Gastrocnemius medialis (tissue), 4 donors: Measurements from ENCODE around the gene DOK5. TPM values are rescaled to one million over a fixed set of nuclear protein-coding genes. Genes with fewer than 3 reads are reported as not detected.

Experiments
- ATAC-seq, 2 donors: fragments of 150-250 bp; one replicate each; pipeline ENCODE4 v1.9.1; 2016
- DNase-seq, 2 donors: peaks; one replicate each; pipeline ENCODE4 v3.0.0-alpha.2; 2019
- H3K27ac ChIP-seq, 4 donors: fragments of 200-600 bp; sonication (generic); 1 replicate in 1 of 4; 2 replicates in 3 of 4; pipeline ENCODE4 v1.5.1; 2016 to 2018; ENCODE audit warnings: mild to moderate bottlenecking in 2 of 4, moderate library complexity in 1 of 4
- H3K27me3 ChIP-seq, 3 donors: fragments of 200-600 bp; sonication (generic) in 2 of 3; 1 replicate in 1 of 3; 2 replicates in 2 of 3; pipeline versions ENCODE4 v1.5.1 to v1.6.0; 2016 to 2019; ENCODE audit warnings: mild to moderate bottlenecking in 1 of 3, moderate library complexity in 1 of 3
- H3K36me3 ChIP-seq, 2 donors: fragments of 200-600 bp; sonication (generic) in 1 of 2; one replicate each; pipeline ENCODE4 v1.5.1; 2017 to 2018
- H3K4me1 ChIP-seq, 2 donors: fragments of 200-600 bp; sonication (generic) in 1 of 2; one replicate each; pipeline ENCODE4 v1.5.1; 2016 to 2017; ENCODE audit warnings: mild to moderate bottlenecking in 2 of 2
- H3K4me3 ChIP-seq, 4 donors: fragments of 200-600 bp; sonication (generic) in 3 of 4; 1 replicate in 1 of 4; 2 replicates in 3 of 4; pipeline ENCODE4 v1.5.1; 2016 to 2019; ENCODE audit warnings: mild to moderate bottlenecking in 2 of 4
- H3K9me3 ChIP-seq, 3 donors: fragments of 200-600 bp; sonication (generic) in 2 of 3; 1 replicate in 1 of 3; 2 replicates in 2 of 3; pipeline ENCODE4 v1.5.1; 2016 to 2019
- POLR2A ChIP-seq, 2 donors: fragments of 450-650 bp; IDR thresholded peaks; one replicate each; pipeline ENCODE4 v1.6.1; 2017; ENCODE audit warnings: antibody characterized with exemption in 2 of 2, mild to moderate bottlenecking in 2 of 2, moderate library complexity in 2 of 2
- in situ Hi-C, 4 donors: fragments of 200-750 bp; cut with MboI; loops; one replicate each; pipeline versions ENCODE4 v1.15.0 to v1.8.0; 2017; ENCODE audit warnings: low sequenced_read_pairs in 4 of 4
- intact Hi-C: fragments of 100-400 bp; cut with DNase I; formaldehyde crosslinking; loops from one replicate; pipeline ENCODE4 v1.15.1; 2023; ENCODE audit warnings: low total_unique reads
- total RNA-seq, 4 donors: library from RNA; depleted of rRNA; stranded (reverse); fragments of >200 nt; gene quantifications; one replicate each; pipeline versions ENCODE4 v1.1.0 to v1.2.3, GENCODE V29; 2016
- TF ChIP-seq, protein P1 (sequence below), 5 experiments: fragments of 450-650 bp in 3 of 5; fragments of 200-600 bp in 2 of 5; sonication (generic) in 2 of 5; IDR thresholded peaks in 4 of 5; conservative IDR thresholded peaks in 1 of 5; 1 replicate in 4 of 5; 2 replicates in 1 of 5; pipeline ENCODE4 v1.5.1; 2016 to 2019; ENCODE audit warnings: antibody characterized with exemption in 5 of 5, mild to moderate bottlenecking in 3 of 5, moderate library complexity in 3 of 5

The DOK5 gene
- total RNA-seq, 4 donors from 2014 or later: 1.2 to 12.7 (median 7.4) TPM

DNA sequence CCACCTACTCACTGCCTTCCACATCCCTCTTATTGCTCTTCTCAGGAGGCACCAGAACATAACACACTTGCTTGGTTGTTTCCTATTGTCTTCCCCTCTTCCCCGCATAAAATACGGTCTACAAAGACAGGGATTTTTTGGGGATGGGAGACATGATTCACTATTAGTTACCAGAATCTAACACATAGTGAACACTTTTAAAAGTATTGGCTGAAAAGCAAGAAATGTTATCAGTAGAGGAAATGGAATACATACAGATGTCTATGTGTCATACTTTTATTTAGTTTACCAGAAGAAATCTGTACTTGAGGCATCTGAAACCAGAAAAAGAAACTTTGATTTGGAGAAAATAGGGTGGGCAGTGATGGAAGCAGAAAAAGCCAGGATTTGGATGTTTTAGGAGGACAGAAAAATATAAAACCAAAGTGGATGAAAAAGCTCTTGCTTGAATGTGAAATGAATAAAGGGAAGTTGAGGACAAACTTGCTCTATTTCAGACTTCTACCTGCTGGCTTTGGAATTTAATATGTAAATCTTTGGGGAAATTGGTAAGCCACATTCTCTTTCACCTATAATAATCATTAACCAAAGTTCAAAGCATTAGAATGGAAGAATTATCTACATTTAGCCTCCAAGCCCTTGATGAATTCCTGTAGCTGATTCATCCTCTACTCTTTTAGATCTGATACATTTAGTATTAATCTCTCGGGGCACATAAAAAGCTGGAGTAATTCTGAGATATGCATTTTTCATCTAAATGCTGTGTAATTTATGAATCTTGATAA is 82.6 kb downstream of the DOK5 start:
- in situ Hi-C loops: no loop called here
- H3K36me3 ChIP-seq: no peaks in the 10 kb centered on the region
- no peaks in the 10 kb centered on the region for H3K27me3 ChIP-seq
- H3K27ac ChIP-seq: no peak overlapping the region
- no peaks in the 10 kb centered on the region for H3K9me3 ChIP-seq
- no peak overlapping the region for H3K4me3 ChIP-seq
- ATAC-seq (no peak), DNase-seq (no peak)
- intact Hi-C loops: no loop called here
- TF ChIP-seq POLR2A (IDR thresholded peaks at IDR 0.05): no peak
- TF ChIP-seq, protein P1, sequence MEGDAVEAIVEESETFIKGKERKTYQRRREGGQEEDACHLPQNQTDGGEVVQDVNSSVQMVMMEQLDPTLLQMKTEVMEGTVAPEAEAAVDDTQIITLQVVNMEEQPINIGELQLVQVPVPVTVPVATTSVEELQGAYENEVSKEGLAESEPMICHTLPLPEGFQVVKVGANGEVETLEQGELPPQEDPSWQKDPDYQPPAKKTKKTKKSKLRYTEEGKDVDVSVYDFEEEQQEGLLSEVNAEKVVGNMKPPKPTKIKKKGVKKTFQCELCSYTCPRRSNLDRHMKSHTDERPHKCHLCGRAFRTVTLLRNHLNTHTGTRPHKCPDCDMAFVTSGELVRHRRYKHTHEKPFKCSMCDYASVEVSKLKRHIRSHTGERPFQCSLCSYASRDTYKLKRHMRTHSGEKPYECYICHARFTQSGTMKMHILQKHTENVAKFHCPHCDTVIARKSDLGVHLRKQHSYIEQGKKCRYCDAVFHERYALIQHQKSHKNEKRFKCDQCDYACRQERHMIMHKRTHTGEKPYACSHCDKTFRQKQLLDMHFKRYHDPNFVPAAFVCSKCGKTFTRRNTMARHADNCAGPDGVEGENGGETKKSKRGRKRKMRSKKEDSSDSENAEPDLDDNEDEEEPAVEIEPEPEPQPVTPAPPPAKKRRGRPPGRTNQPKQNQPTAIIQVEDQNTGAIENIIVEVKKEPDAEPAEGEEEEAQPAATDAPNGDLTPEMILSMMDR (IDR thresholded peaks at IDR 0.05 in 4 of 5, conservative IDR thresholded peaks at IDR 0.05 in 1 of 5): no peak
- no peaks in the 10 kb centered on the region for H3K4me1 ChIP-seq

DNA sequence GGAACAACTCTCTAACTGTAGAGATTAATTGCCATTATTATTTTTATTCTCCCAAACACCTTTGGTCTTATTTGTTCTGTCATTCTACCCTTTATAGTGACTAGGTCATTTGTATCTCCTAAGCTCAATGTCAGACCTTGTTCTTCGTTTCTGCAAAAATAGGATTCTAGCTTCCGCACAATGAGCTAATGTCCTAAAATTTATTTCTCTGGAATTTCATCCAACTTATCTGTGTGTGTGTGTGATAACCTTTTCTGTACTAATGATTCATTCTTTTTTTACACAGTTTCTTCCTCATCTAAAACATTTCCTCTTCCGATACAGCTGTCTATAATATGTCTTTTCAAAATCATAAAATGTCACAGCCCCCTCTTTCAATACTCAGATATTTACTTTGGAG is 84.5 kb downstream of the DOK5 start:
- intact Hi-C loops: no loop called here
- no peak for ATAC-seq

DNA sequence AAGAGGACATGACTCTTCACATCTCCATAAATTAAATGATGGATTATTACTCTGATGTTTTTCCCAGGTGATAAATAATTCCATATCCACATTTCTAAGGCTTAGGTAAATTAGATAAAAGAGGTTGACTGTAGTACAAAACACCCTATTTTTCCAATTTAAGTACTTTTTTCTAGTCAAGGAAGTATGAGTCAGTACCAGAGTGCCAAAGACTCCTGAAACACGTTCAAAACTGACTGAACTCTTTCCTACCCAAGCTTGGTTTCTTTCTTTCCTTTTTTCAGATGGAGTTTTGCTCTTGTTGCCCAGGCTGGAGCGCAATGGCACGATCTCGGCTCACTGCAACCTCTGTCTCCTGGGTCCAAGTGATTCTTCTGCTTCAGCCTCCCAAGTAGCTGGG is 85.0 kb downstream of the DOK5 start:
- TF ChIP-seq, protein P1 (IDR thresholded peaks at IDR 0.05 in 4 of 5, conservative IDR thresholded peaks at IDR 0.05 in 1 of 5): no peak
- no peak for TF ChIP-seq POLR2A (IDR thresholded peaks at IDR 0.05)
- intact Hi-C loops (no loop called here), in situ Hi-C loops (no loop called here)

More for the DNA sequence above, 84.5 kb downstream of the DOK5 start:
- Histone ChIP-seq H3K4me3 (no peak overlapping the region), H3K27ac (no peak overlapping the region), H3K9me3 (no peaks in the 10 kb centered on the region), H3K4me1 (no peaks in the 10 kb centered on the region), H3K27me3 (no peaks in the 10 kb centered on the region), H3K36me3 (no peaks in the 10 kb centered on the region)
- no peak for DNase-seq
- in situ Hi-C loops: no loop called here
- TF ChIP-seq POLR2A (IDR thresholded peaks at IDR 0.05): no peak
- TF ChIP-seq, protein P1 (IDR thresholded peaks at IDR 0.05 in 4 of 5, conservative IDR thresholded peaks at IDR 0.05 in 1 of 5): no peak

DNA sequence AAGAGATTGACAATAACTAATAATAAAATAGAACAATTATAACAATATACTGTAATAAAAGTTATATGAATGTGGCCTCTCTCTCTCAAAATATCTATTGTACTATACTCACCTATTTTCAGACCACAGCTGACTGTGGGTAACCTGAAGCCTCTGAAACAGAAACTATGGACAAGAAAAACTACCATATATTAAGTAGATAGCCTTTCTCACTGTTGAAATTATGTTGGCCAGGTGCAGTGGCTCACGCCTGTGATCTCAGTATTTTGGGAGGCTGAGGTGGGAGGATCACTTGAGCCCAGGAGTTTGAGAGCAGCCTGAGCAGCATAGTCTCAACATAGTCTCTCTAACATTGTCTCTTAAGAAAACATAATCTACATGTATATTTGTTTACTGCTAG is 89.9 kb downstream of the DOK5 start:
- TF ChIP-seq, protein P1 (IDR thresholded peaks at IDR 0.05 in 4 of 5, conservative IDR thresholded peaks at IDR 0.05 in 1 of 5): no peak
- no peak for TF ChIP-seq POLR2A (IDR thresholded peaks at IDR 0.05)
- no peaks in the 10 kb centered on the region for H3K9me3 ChIP-seq
- DNase-seq: no peak
- H3K4me3 ChIP-seq: no peak overlapping the region
- H3K27ac ChIP-seq: no peak overlapping the region
- H3K27me3 ChIP-seq: no peaks in the 10 kb centered on the region
- intact Hi-C loops (no loop called here), in situ Hi-C loops (no loop called here)
- peaks cover 5 to 6% of the 10 kb centered on the region in 2 donors for H3K4me1 ChIP-seq
- no peak for ATAC-seq
- no peaks in the 10 kb centered on the region for H3K36me3 ChIP-seq

More for the DNA sequence above, 85.0 kb downstream of the DOK5 start:
- ATAC-seq (no peak), DNase-seq (no peak)
- Histone ChIP-seq H3K4me3 (no peak overlapping the region), H3K27ac (no peak overlapping the region), H3K9me3 (no peaks in the 10 kb centered on the region), H3K4me1 (no peaks in the 10 kb centered on the region), H3K36me3 (no peaks in the 10 kb centered on the region), H3K27me3 (no peaks in the 10 kb centered on the region)
